ENCODE results near the gene OSR1.

- TF ChIP-seq, protein P1, sequence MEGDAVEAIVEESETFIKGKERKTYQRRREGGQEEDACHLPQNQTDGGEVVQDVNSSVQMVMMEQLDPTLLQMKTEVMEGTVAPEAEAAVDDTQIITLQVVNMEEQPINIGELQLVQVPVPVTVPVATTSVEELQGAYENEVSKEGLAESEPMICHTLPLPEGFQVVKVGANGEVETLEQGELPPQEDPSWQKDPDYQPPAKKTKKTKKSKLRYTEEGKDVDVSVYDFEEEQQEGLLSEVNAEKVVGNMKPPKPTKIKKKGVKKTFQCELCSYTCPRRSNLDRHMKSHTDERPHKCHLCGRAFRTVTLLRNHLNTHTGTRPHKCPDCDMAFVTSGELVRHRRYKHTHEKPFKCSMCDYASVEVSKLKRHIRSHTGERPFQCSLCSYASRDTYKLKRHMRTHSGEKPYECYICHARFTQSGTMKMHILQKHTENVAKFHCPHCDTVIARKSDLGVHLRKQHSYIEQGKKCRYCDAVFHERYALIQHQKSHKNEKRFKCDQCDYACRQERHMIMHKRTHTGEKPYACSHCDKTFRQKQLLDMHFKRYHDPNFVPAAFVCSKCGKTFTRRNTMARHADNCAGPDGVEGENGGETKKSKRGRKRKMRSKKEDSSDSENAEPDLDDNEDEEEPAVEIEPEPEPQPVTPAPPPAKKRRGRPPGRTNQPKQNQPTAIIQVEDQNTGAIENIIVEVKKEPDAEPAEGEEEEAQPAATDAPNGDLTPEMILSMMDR (IDR thresholded peaks at IDR 0.05): no peak
- TF ChIP-seq EZH2 (IDR thresholded peaks at IDR 0.05): no peak
- no peak for TF ChIP-seq EZH2phosphoT487 (IDR thresholded peaks at IDR 0.05)
These were observed 25.9 kb downstream of the OSR1 start for GRCh38 chr2:19332503-19332902.

All from neural progenitor cell (in vitro differentiated cells).